Spleen (tissue), 7 donors: ENCODE measurements around the gene CXCL14.

Experiments used
- CTCF ChIP-seq, 11 experiments: fragments of 200-600 bp in 7 of 11; fragments of 450-650 bp in 4 of 11; sonication (generic) in 4 of 11; IDR thresholded peaks in 8 of 11; conservative IDR thresholded peaks in 3 of 11; 1 replicate in 7 of 11; 2 replicates in 4 of 11; pipeline versions ENCODE4 v1.4.0 to v1.8.0; 2016 to 2021; ENCODE audit warnings: antibody characterized with exemption in 11 of 11, inconsistent platforms in 4 of 11, mild to moderate bottlenecking in 1 of 11
- POLR2A ChIP-seq, 3 donors: fragments of 450-650 bp; IDR thresholded peaks; one replicate each; pipeline ENCODE4 v1.5.1; 2017; ENCODE audit warnings: antibody characterized with exemption in 3 of 3, mild to moderate bottlenecking in 1 of 3
- POLR2AphosphoS5 ChIP-seq, 3 donors: sonication (generic); formaldehyde crosslinking; IDR thresholded peaks; one replicate each; pipeline ENCODE4 v1.5.1; 2017; ENCODE audit warnings: antibody characterized with exemption in 3 of 3
- donor health status: DM: no; HTN: no; CAD: no; lungs with moderate emphysema.
- donor health status: DM: no; HTN: no; CAD: no.
- donor health status: DM: no; HTN: no; CAD: no.

GRCh38 chr5:135593886-135594285 is 15.1 kb upstream of the CXCL14 start:
- no peak for TF ChIP-seq CTCF (IDR thresholded peaks at IDR 0.05 in 8 of 11, conservative IDR thresholded peaks at IDR 0.05 in 3 of 11)
- no peak for TF ChIP-seq POLR2A (IDR thresholded peaks at IDR 0.05)
- TF ChIP-seq POLR2AphosphoS5 (IDR thresholded peaks at IDR 0.05) = no peak
